Measurements from ENCODE around the gene PCDHA9. TPM values are rescaled to one million over a fixed set of nuclear protein-coding genes. Genes with fewer than 3 reads are reported as not detected.
"Not testable (repeated sequence)": the region's sequence is repeated elsewhere in the genome, so short reads cannot be mapped to it uniquely, and the experiment has no call there.

The PCDHA9 gene
- total RNA-seq, 1 experiment from 2014 or later: 0.22 TPM

DNA sequence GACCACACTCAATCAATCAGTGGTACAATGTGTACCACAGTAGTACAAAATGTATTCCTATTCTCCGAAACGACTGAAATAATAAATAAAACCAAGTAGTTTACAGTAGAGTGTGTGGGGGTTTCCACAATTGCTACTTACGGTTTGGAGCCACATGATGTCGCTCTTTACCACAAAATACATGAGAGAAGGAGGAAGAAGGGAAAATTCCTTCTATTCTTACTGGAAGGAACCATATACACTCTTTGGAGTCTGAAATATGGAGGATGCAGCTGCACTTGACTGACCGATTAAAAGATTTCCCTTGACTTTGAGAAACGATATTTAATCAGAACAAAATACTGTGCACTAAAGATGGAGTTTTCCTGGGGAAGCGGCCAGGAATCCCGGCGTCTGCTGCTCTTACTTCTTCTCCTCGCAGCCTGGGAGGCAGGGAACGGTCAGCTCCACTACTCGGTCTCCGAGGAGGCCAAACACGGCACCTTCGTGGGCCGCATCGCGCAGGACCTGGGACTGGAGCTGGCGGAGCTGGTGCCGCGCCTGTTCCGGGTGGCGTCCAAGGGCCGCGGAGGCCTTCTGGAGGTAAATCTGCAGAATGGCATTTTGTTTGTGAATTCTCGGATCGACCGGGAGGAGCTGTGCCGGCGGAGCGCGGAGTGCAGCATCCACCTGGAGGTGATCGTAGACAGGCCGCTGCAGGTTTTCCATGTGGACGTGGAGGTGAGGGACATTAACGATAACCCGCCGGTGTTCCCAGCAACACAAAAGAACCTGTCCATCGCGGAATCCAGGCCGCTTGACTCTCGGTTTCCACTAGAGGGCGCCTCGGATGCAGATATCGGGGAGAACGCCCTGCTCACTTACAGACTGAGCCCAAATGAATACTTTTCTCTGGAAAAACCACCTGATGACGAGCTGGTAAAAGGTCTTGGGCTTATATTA, 41.1 kb upstream of the PCDHA9 start, which contains the start of gene PCDHA4:
TSS of gene PCDHA4 (plus strand) at position 235 of the 942 bp plus-strand sequence.
- no peaks in the 10 kb centered on the region for H3K9me3 ChIP-seq (ENCODE audit: low read length)
- H3K27ac ChIP-seq (ENCODE audit: low read length): no peak within 1 kb of the TSS
- H3K9me2 ChIP-seq (replicated peaks; ENCODE audit: low read length): no peaks in the 10 kb centered on the region
- DNase-seq (peak; percentile 59), ATAC-seq (peak; percentile 89)
- H3K9ac ChIP-seq (ENCODE audit: low read length): peak within 1 kb of the TSS; percentile 56
- H2AFZ ChIP-seq (ENCODE audit: low read length): peak within 1 kb of the TSS; percentile 94
- H3K4me2 ChIP-seq (ENCODE audit: low read length): peak within 1 kb of the TSS; percentile 75
- intact Hi-C loops (cut with micrococcal nuclease): loop anchor here (1.0 to 2.0 kb wide), 3 partner anchors 34 to 234 kb away; partner anchors contain the start of genes PCDHA12 and PCDHA8
- no peaks in the 10 kb centered on the region for H3K79me2 ChIP-seq (ENCODE audit: low read length)
- no peaks in the 10 kb centered on the region for H3K36me3 ChIP-seq (ENCODE audit: low read depth, low read length)
- POLR2A ChIA-PET (ENCODE audit: unreplicated experiment): no interaction called here
- H3K4me3 ChIP-seq (ENCODE audit: low read length): peak within 1 kb of the TSS; percentile 72
- no peak for TF ChIP-seq EZH2 (IDR thresholded peaks at IDR 0.05; ENCODE audit: low read length, unreplicated experiment)
- TF ChIP-seq, protein P1, sequence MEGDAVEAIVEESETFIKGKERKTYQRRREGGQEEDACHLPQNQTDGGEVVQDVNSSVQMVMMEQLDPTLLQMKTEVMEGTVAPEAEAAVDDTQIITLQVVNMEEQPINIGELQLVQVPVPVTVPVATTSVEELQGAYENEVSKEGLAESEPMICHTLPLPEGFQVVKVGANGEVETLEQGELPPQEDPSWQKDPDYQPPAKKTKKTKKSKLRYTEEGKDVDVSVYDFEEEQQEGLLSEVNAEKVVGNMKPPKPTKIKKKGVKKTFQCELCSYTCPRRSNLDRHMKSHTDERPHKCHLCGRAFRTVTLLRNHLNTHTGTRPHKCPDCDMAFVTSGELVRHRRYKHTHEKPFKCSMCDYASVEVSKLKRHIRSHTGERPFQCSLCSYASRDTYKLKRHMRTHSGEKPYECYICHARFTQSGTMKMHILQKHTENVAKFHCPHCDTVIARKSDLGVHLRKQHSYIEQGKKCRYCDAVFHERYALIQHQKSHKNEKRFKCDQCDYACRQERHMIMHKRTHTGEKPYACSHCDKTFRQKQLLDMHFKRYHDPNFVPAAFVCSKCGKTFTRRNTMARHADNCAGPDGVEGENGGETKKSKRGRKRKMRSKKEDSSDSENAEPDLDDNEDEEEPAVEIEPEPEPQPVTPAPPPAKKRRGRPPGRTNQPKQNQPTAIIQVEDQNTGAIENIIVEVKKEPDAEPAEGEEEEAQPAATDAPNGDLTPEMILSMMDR (conservative IDR thresholded peaks at IDR 0.05; ENCODE audit: low read depth, low read length): peak; percentile 57
- H3K4me1 ChIP-seq (ENCODE audit: insufficient read depth, low read length): no peaks in the 10 kb centered on the region
- no peaks in the 10 kb centered on the region for H3K27me3 ChIP-seq (ENCODE audit: low read length)
- CTCF ChIA-PET: interaction anchor here (0.6 to 1.5 kb wide), 2 partner anchors 14 to 266 kb away, joined by 6 to 9 read pairs; partner anchors contain the start of gene PCDHA5
- no peaks in the 10 kb centered on the region for H3F3A ChIP-seq (ENCODE audit: low read length, unreplicated experiment)
- H4K20me1 ChIP-seq (ENCODE audit: low read length): no peaks in the 10 kb centered on the region
- TSS peak; percentile 88 for BruUV-seq (replicated peaks)

DNA sequence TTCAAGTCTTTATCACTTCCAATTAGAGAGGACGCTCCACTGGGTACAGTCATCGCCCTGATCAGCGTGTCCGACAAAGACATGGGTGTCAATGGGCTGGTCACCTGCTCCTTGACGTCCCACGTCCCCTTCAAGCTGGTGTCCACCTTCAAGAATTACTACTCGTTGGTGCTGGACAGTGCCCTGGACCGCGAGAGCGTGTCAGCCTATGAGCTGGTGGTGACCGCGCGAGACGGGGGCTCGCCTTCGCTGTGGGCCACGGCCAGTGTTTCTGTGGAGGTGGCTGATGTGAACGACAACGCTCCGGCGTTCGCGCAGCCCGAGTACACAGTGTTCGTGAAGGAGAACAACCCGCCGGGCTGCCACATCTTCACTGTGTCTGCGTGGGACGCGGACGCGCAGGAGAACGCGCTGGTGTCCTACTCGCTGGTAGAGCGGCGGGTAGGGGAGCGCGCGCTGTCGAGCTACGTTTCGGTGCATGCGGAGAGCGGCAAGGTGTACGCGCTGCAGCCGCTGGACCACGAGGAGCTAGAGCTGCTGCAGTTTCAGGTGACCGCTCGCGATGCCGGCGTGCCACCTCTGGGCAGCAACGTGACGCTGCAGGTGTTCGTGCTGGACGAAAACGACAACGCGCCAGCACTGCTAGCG, 39.8 kb upstream of the PCDHA9 start:
- H3K9me3 ChIP-seq (ENCODE audit: low read length); H3K27me3 ChIP-seq (ENCODE audit: low read length); H3K27ac ChIP-seq (ENCODE audit: low read length); H3K9me2 ChIP-seq (replicated peaks; ENCODE audit: low read length); POLR2A ChIA-PET (ENCODE audit: unreplicated experiment); H4K20me1 ChIP-seq (ENCODE audit: low read length); ATAC-seq; H3K36me3 ChIP-seq (ENCODE audit: low read depth, low read length); H2AFZ ChIP-seq (ENCODE audit: low read length); H3K4me2 ChIP-seq (ENCODE audit: low read length); H3K4me1 ChIP-seq (ENCODE audit: insufficient read depth, low read length); H3K79me2 ChIP-seq (ENCODE audit: low read length); H3F3A ChIP-seq (ENCODE audit: low read length, unreplicated experiment); intact Hi-C loops (cut with micrococcal nuclease); H3K9ac ChIP-seq (ENCODE audit: low read length); BruUV-seq (replicated peaks); H3K4me3 ChIP-seq (ENCODE audit: low read length); DNase-seq: not testable (repeated sequence)
- CTCF ChIA-PET: interaction anchor here (0.6 to 1.5 kb wide), 2 partner anchors 13 to 265 kb away, joined by 6 to 9 read pairs; partner anchors contain the start of gene PCDHA5

DNA sequence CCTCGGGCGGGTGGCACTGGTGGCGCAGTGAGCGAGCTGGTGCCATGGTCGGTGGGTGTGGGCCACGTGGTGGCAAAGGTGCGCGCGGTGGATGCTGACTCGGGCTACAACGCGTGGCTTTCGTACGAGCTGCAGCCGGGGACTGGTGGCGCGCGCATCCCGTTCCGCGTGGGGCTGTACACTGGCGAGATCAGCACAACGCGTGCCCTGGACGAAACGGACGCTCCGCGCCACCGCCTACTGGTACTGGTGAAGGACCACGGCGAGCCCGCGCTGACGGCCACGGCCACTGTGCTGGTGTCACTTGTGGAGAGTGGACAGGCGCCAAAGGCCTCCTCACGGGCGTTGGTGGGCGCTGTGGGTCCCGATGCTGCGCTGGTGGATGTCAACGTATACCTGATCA, 39.3 kb upstream of the PCDHA9 start:
- H3K27ac ChIP-seq (ENCODE audit: low read length): no peak overlapping the region
- H3K4me2 ChIP-seq (ENCODE audit: low read length): no peak overlapping the region
- no peak for ATAC-seq
- no peaks in the 10 kb centered on the region for H3K9me2 ChIP-seq (replicated peaks; ENCODE audit: low read length)
- H2AFZ ChIP-seq (ENCODE audit: low read length): no peak overlapping the region
- H3K79me2 ChIP-seq (ENCODE audit: low read length): no peaks in the 10 kb centered on the region
- no peak overlapping the region for H3K4me3 ChIP-seq (ENCODE audit: low read length)
- no peak for DNase-seq
- H3K27me3 ChIP-seq (ENCODE audit: low read length): no peaks in the 10 kb centered on the region
- ChIA-PET POLR2A (ENCODE audit: unreplicated experiment) (no interaction called here), CTCF (no interaction called here)
- TF ChIP-seq, protein P1 (conservative IDR thresholded peaks at IDR 0.05; ENCODE audit: low read depth, low read length): no peak
- TF ChIP-seq EZH2phosphoT487 (IDR thresholded peaks at IDR 0.05; ENCODE audit: borderline replicate concordance, low read length) (no peak), EZH2 (IDR thresholded peaks at IDR 0.05; ENCODE audit: low read length, unreplicated experiment) (no peak)
- intact Hi-C loops (cut with micrococcal nuclease): no loop called here
- no TSS peak for BruUV-seq (replicated peaks)
- no peaks in the 10 kb centered on the region for H3K9me3 ChIP-seq (ENCODE audit: low read length)
- no peak overlapping the region for H3K9ac ChIP-seq (ENCODE audit: low read length)
- no peaks in the 10 kb centered on the region for H3K4me1 ChIP-seq (ENCODE audit: insufficient read depth, low read length)
- no peaks in the 10 kb centered on the region for H4K20me1 ChIP-seq (ENCODE audit: low read length)
- H3F3A ChIP-seq (ENCODE audit: low read length, unreplicated experiment): no peaks in the 10 kb centered on the region
- H3K36me3 ChIP-seq (ENCODE audit: low read depth, low read length): no peaks in the 10 kb centered on the region
